Measurements from ENCODE around the gene LFNG. TPM values are rescaled to one million over a fixed set of nuclear protein-coding genes. Genes with fewer than 3 reads are reported as not detected.
A peak's percentile ranks its signal among the peaks of the same experiment; 100 is the strongest.

Gene LFNG
- polyA plus RNA-seq, 2 of the 4 experiments (the other 2 are of a cell fraction): 2.3 to 7.3 TPM

GRCh38 chr7:2523461-2523936 is 3.9 kb downstream of the LFNG start:
- Histone ChIP-seq H3K4me2 (peak overlapping the region; percentile 99), H3K27ac (peak overlapping the region; percentile 81 to 95), H3K4me3 (peak overlapping the region; percentile 25; the same call in 2 of the 3 replicates), H3K9me3 (no peaks in the 10 kb centered on the region), H3K4me1 (peaks cover 82% of the 10 kb centered on the region)
- DNase-seq (ENCODE audit: low read depth in 1 of 2, low spot score in 1 of 2): no peak
- ATAC-seq: peak in 1 of 2 experiments; percentile 3; a peak in 1 of 6 replicates
- TF ChIP-seq, protein P1, sequence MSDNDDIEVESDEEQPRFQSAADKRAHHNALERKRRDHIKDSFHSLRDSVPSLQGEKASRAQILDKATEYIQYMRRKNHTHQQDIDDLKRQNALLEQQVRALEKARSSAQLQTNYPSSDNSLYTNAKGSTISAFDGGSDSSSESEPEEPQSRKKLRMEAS (IDR thresholded peaks at IDR 0.05): peak; percentile 18; the same call in 1 of the 2 replicates
- no peak for TF ChIP-seq FOXS1 (CRISPR knock-in tag; IDR thresholded peaks at IDR 0.05)
- 0 out of 2 replicates have a peak, but pooled peaks have one; percentile 11 for TF ChIP-seq MYC (IDR thresholded peaks at IDR 0.05; ENCODE audit: borderline replicate concordance, low read length)
- TF ChIP-seq E2F6 (IDR thresholded peaks at IDR 0.05; ENCODE audit: borderline replicate concordance, low read depth): peak; percentile 52; the same call in 1 of the 2 replicates
- TF ChIP-seq RARB (CRISPR knock-in tag; IDR thresholded peaks at IDR 0.05): no peak
- TF ChIP-seq CEBPB (IDR thresholded peaks at IDR 0.05): no peak
- TF ChIP-seq NPAS2 (CRISPR knock-in tag; IDR thresholded peaks at IDR 0.05; ENCODE audit: borderline replicate concordance): no peak
- no peak for TF ChIP-seq NFE2L2 (conservative IDR thresholded peaks at IDR 0.05; ENCODE audit: low read length)
- TF ChIP-seq RCOR1 (IDR thresholded peaks at IDR 0.05; ENCODE audit: low read depth, low read length): no peak
- TF ChIP-seq, protein P2, sequence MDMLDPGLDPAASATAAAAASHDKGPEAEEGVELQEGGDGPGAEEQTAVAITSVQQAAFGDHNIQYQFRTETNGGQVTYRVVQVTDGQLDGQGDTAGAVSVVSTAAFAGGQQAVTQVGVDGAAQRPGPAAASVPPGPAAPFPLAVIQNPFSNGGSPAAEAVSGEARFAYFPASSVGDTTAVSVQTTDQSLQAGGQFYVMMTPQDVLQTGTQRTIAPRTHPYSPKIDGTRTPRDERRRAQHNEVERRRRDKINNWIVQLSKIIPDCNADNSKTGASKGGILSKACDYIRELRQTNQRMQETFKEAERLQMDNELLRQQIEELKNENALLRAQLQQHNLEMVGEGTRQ (IDR thresholded peaks at IDR 0.05): no peak
- FAIRE-seq: no peak
- ChIA-PET CTCF (interaction anchor here (0.9 to 1.6 kb wide), 3 partner anchors 37 to 55 kb away, joined by 3 to 4 read pairs (median 4); no protein-coding TSS in a partner anchor), POLR2A (no interaction called here)
- no CpG with 5 or more reads among the region's 22 CpGs for WGBS (ENCODE audit: missing lambda C conversion rate)

DNA sequence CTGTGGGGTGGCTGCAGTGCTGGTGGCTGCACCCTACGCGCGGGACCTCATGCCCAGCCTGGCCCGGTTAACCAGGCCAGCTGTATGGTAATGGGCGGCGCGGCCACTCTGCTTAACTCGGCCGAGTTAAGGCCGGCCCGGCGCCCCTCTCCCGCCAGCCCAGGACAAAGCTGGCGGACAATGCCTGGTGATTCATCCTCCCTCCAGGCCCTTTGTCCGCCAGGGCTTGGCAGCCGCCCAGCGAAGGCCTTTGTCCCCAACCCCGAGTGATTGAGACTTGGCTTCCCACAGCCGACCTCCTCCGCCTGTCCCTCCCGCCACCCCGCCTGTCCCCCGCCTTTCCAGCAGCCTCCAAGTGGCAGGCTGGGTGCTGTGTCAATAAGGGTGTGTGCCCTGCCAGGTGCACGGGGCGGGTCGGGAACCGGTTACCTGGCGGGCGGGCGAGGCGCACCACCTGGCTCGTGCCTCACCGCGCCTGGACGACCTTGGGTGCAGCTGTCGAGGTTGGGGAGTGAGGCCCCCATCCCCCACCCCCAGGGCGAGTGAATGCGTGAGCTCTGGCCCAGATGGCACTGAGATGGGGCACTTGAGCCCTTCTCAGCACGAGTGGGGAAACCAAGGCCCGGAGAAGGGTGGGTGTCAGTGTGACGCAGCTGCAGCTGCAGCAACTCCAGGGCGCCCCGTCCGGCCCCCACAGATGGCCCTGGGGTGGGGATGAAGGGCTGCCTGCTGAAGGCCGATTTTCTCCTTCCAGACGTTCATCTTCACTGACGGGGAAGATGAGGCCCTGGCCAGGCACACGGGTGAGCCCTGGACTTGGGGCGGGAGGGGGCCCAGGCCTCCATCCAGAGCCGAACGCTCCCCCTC is 4.6 kb downstream of the LFNG start:
- Histone ChIP-seq H3K27ac (peak overlapping the region; percentile 81 to 95), H3K4me3 (peak overlapping the region; percentile 25; the same call in 2 of the 3 replicates), H3K4me2 (peak overlapping the region; percentile 99), H3K4me1 (peaks cover 89% of the 10 kb centered on the region), H3K9me3 (no peaks in the 10 kb centered on the region)
- 6% methylated on average over 10 of the region's 51 CpGs for WGBS (ENCODE audit: missing lambda C conversion rate)
- FAIRE-seq (no peak), DNase-seq (ENCODE audit: low read depth in 1 of 2, low spot score in 1 of 2) (peak; percentile 44 to 66), ATAC-seq (peak in 1 of 2 experiments; percentile 24; a peak in 3 of 6 replicates)
- POLR2A ChIA-PET: no interaction called here
- CTCF ChIA-PET: interaction anchor here (0.6 to 2.2 kb wide), 6 partner anchors 13 to 55 kb away, joined by 3 to 9 read pairs (median 4); no protein-coding TSS in a partner anchor
- TF ChIP-seq JUN (IDR thresholded peaks at IDR 0.05) (0 out of 5 replicates have a peak, but pooled peaks of 1 of the 2 experiments have one; percentile 29), ZNF302 (CRISPR knock-in tag; IDR thresholded peaks at IDR 0.05) (no peak), FOSL2 (IDR thresholded peaks at IDR 0.05) (no peak), FOSL2 (CRISPR knock-in tag; IDR thresholded peaks at IDR 0.05) (peak; percentile 69), RAD21 (conservative IDR thresholded peaks at IDR 0.05 in 1 of 2, IDR thresholded peaks at IDR 0.05 in 1 of 2) (no peak), HDAC2 (IDR thresholded peaks at IDR 0.05) (no peak), GATA3 (IDR thresholded peaks at IDR 0.05; ENCODE audit: borderline replicate concordance) (0 out of 2 replicates have a peak, but pooled peaks have one; percentile 3), MYC (IDR thresholded peaks at IDR 0.05; ENCODE audit: borderline replicate concordance, low read length) (0 out of 2 replicates have a peak, but pooled peaks have one; percentile 37)
- TF ChIP-seq, protein P1 (IDR thresholded peaks at IDR 0.05): peak; percentile 9; the same call in 1 of the 2 replicates
